IMR-90 (cell line): Measurements from ENCODE around the gene TSPAN3. TPM values are rescaled to one million over a fixed set of nuclear protein-coding genes. Genes with fewer than 3 reads are reported as not detected.

ENCODE experiments used
- ATAC-seq: fragments of 200-7000 bp; cut with Tn5 transposase; 2 replicates; pipeline ENCODE4 v1.9.1; 2020; ENCODE audit warnings: low read depth, mild to moderate bottlenecking, moderate library complexity
- BruUV-seq: library from RNA; stranded (reverse); fragments of 400-500 nt; replicated peaks from 2 replicates; lab custom pipeline; 2021; lab: Mats Ljungman, UMichigan
- CTCF ChIA-PET: fragments of 300-600 bp; formaldehyde crosslinking; extraction: SDS; loops from one replicate; lab custom pipeline; 2021; ENCODE audit warnings: antibody characterized with exemption; lab: Yijun Ruan, JAX
- POLR2A ChIA-PET: fragments of 300-600 bp; sonication (Branson Sonifier 250); formaldehyde crosslinking; loops from one replicate; lab custom pipeline; 2022; ENCODE audit warnings: antibody characterized with exemption; ENCODE audit not compliant: unreplicated experiment; lab: Charles Lee
- DNase-seq: peaks from one replicate; pipeline ENCODE4 v3.0.0; 2013
- H2AFZ ChIP-seq: replicated peaks from 2 replicates; pipeline ENCODE3; 2013; ENCODE audit warnings: low read length, mild to moderate bottlenecking; ENCODE audit not compliant: poor library complexity
- H2AK5ac ChIP-seq: 2 replicates; pipeline ENCODE4 v1.6.1; 2013; ENCODE audit warnings: low read depth, low read length, inconsistent platforms
- H2AK9ac ChIP-seq: replicated peaks from 2 replicates; pipeline ENCODE3; 2013; ENCODE audit warnings: mild to moderate bottlenecking, low read depth, low read length, moderate library complexity; ENCODE audit not compliant: poor library complexity
- H2BK120ac ChIP-seq: 2 replicates; pipeline ENCODE4 v1.6.1; 2013; ENCODE audit warnings: low read depth, low read length, inconsistent platforms
- H2BK15ac ChIP-seq: 3 replicates; pipeline ENCODE4 v1.6.1; 2013; ENCODE audit warnings: low read depth, low read length, inconsistent platforms
- H2BK20ac ChIP-seq: 2 replicates; pipeline ENCODE4 v1.6.1; 2013; ENCODE audit warnings: low read depth, mild to moderate bottlenecking, inconsistent platforms, low read length, moderate library complexity
- H2BK5ac ChIP-seq: 2 replicates; pipeline ENCODE4 v1.6.1; 2013; ENCODE audit warnings: mild to moderate bottlenecking, low read depth, low read length, inconsistent platforms; ENCODE audit not compliant: poor library complexity, severe bottlenecking
- H3K14ac ChIP-seq: replicated peaks from 2 replicates; pipeline ENCODE4 v1.6.1; 2013; ENCODE audit warnings: low read depth, low read length, inconsistent platforms
- H3K18ac ChIP-seq: 2 replicates; pipeline ENCODE4 v1.6.1; 2013; ENCODE audit warnings: low read depth, low read length, control low read depth
- H3K23ac ChIP-seq: 2 replicates; pipeline ENCODE4 v1.6.1; 2013; ENCODE audit warnings: low read depth, low read length, inconsistent platforms
- H3K27ac ChIP-seq: 2 replicates; pipeline ENCODE4 v1.5.1; 2013; ENCODE audit warnings: mild to moderate bottlenecking, control low read depth, low read length; ENCODE audit not compliant: insufficient read depth
- H3K27me3 ChIP-seq: 2 replicates; pipeline ENCODE4 v1.6.1; 2013; ENCODE audit warnings: low read length; ENCODE audit not compliant: control insufficient read depth, insufficient read depth
- H3K36me3 ChIP-seq: 2 replicates; pipeline ENCODE4 v1.6.1; 2013; ENCODE audit warnings: low read length, mixed read lengths; ENCODE audit not compliant: control insufficient read depth, insufficient read depth
- H3K4ac ChIP-seq: 2 replicates; pipeline ENCODE4 v1.6.1; 2013; ENCODE audit warnings: low read depth, low read length, inconsistent platforms
- H3K4me1 ChIP-seq: 2 replicates; pipeline ENCODE4 v1.6.1; 2013; ENCODE audit warnings: low read length, mixed read lengths; ENCODE audit not compliant: control insufficient read depth, insufficient read depth
- H3K4me2 ChIP-seq: 2 replicates; pipeline ENCODE4 v1.6.1; 2013; ENCODE audit warnings: low read depth, mild to moderate bottlenecking, control low read depth, low read length, moderate library complexity
- H3K4me3 ChIP-seq: 2 replicates; pipeline ENCODE4 v1.5.1; 2013; ENCODE audit warnings: low read depth, mild to moderate bottlenecking, control low read depth, low read length, moderate library complexity; ENCODE audit not compliant: insufficient read depth
- H3K56ac ChIP-seq: 2 replicates; pipeline ENCODE4 v1.6.1; 2013; ENCODE audit warnings: low read length, inconsistent platforms; ENCODE audit not compliant: insufficient read depth; ENCODE audit errors: extremely low read depth
- H3K79me1 ChIP-seq, 2 experiments: 2 replicates each; pipeline ENCODE4 v1.6.1; 2013; ENCODE audit warnings: low read length in 2 of 2, inconsistent platforms in 1 of 2, low read depth in 1 of 2
- H3K9ac ChIP-seq: 2 replicates; pipeline ENCODE4 v1.6.1; 2013; ENCODE audit warnings: low read depth, low read length, control low read depth
- H3K9me1 ChIP-seq: 2 replicates; pipeline ENCODE4 v1.6.1; 2013; ENCODE audit warnings: low read length, inconsistent platforms; ENCODE audit not compliant: insufficient read depth
- H3K9me3 ChIP-seq: 2 replicates; pipeline ENCODE4 v1.6.1; 2013; ENCODE audit warnings: low read length; ENCODE audit not compliant: control insufficient read depth, insufficient read depth
- H4K20me1 ChIP-seq: 2 replicates; pipeline ENCODE4 v1.6.1; 2013; ENCODE audit warnings: low read length, inconsistent platforms; ENCODE audit not compliant: insufficient read depth
- H4K5ac ChIP-seq: 2 replicates; pipeline ENCODE4 v1.6.1; 2013; ENCODE audit warnings: mild to moderate bottlenecking, low read depth, low read length, control low read depth
- H4K8ac ChIP-seq, 2 experiments: 2 replicates each; pipeline ENCODE4 v1.6.1; 2013; ENCODE audit warnings: low read depth in 2 of 2, low read length in 2 of 2, control low read depth in 1 of 2, inconsistent platforms in 1 of 2
- H4K91ac ChIP-seq: 2 replicates; pipeline ENCODE4 v1.6.1; 2013; ENCODE audit warnings: low read depth, low read length, inconsistent platforms; ENCODE audit not compliant: insufficient read depth
- ELK1 ChIP-seq: fragments of 150-350 bp; IDR thresholded peaks from 2 replicates; pipeline ENCODE4 v1.6.1; 2016; ENCODE audit warnings: low read depth, mild to moderate bottlenecking, low read length, moderate library complexity, borderline replicate concordance
- NFE2L2 ChIP-seq: fragments of 150-350 bp; IDR thresholded peaks from 2 replicates; pipeline ENCODE4 v1.6.1; 2016; ENCODE audit warnings: low read depth, mild to moderate bottlenecking, low read length
- RCOR1 ChIP-seq: IDR thresholded peaks from 2 replicates; pipeline ENCODE4 v1.6.1; 2012; ENCODE audit warnings: mild to moderate bottlenecking, low read length, improper control_type of control experiment; ENCODE audit not compliant: insufficient replicate concordance
- WGBS, 2 experiments: methylation state at CpG; one replicate each; pipeline versions ENCODE4 v1.1.5 to v1.1.7; 2013; ENCODE audit warnings: missing lambda C conversion rate in 2 of 2; ENCODE audit not compliant: insufficient read length in 1 of 2; ENCODE audit errors: extremely low coverage in 2 of 2; 5-methylcytosine and 5-hydroxymethylcytosine counted together
- dilution Hi-C: fragments of 300-500 bp; cut with HindIII; formaldehyde crosslinking; loops from one replicate; pipeline ENCODE4 v1.14.3; 2018; ENCODE audit warnings: low sequenced_read_pairs; ENCODE audit not compliant: unreplicated experiment
- in situ Hi-C: fragments of 300-500 bp; cut with MboI; formaldehyde crosslinking; loops from 3 replicates; pipeline ENCODE4 v1.14.3; 2019; ENCODE audit warnings: low sequenced_read_pairs, inconsistent platforms, mixed read lengths
- intact Hi-C: fragments of 100-400 bp; cut with micrococcal nuclease; formaldehyde crosslinking; loops from 2 replicates; pipeline ENCODE4 v1.10.0; 2022
- polyA plus RNA-seq, 3 experiments: library from polyadenylated mRNA; depleted of rRNA; stranded (reverse); fragments of >200 nt; gene quantifications; 2 replicates each; pipeline ENCODE4 v1.2.3, GENCODE V29; 2012; ENCODE audit warnings: low replicate concordance in 1 of 3
- total RNA-seq: library from RNA; depleted of rRNA; stranded (reverse); fragments of >200 nt; gene quantifications from 2 replicates; pipeline ENCODE4 v1.2.3, GENCODE V29; 2012

Gene TSPAN3
- total and polyA plus RNA-seq, 2 of the 4 experiments (the other 2 are of a cell fraction): 270 to 295 TPM

- H2BK120ac ChIP-seq: no peak overlapping the region
- H4K8ac ChIP-seq: no peak overlapping the region
- WGBS, 2 experiments: 95% methylated on average over 10 of the region's 20 CpGs; no CpG with 5 or more reads in 1 of the 2 experiments
- no peak overlapping the region for H3K4me3 ChIP-seq
- no peak overlapping the region for H4K91ac ChIP-seq
- H3K4me1 ChIP-seq: no peaks in the 10 kb centered on the region
- H3K14ac ChIP-seq: no peak overlapping the region
- H2AK5ac ChIP-seq: no peak overlapping the region
- in situ Hi-C loops: no loop called here
- dilution Hi-C loops: no loop called here
- no peak overlapping the region for H3K27ac ChIP-seq
- H3K9me3 ChIP-seq: no peaks in the 10 kb centered on the region
- H2BK15ac ChIP-seq: no peak overlapping the region
- no peak overlapping the region for H3K9ac ChIP-seq
- no peak overlapping the region for H3K23ac ChIP-seq
- BruUV-seq: no TSS peak
- no peak overlapping the region for H3K4ac ChIP-seq
- H2AFZ ChIP-seq: no peak overlapping the region
- ChIA-PET CTCF (interaction anchor here (1.5 kb wide), 1 partner anchor 75 kb away, joined by 3 read pairs; no protein-coding TSS in a partner anchor), POLR2A (no interaction called here)
- H4K5ac ChIP-seq: no peak overlapping the region
- no peak overlapping the region for H3K4me2 ChIP-seq
- H3K9me1 ChIP-seq: peaks cover 12% of the 10 kb centered on the region; the same call in 1 of the 2 replicates
- DNase-seq (no peak), ATAC-seq (no peak)
- TF ChIP-seq RCOR1: no peak
- TF ChIP-seq NFE2L2: no peak
- TF ChIP-seq ELK1: no peak
- H3K56ac ChIP-seq: no peak overlapping the region
- no peak overlapping the region for H3K18ac ChIP-seq
- intact Hi-C loops: no loop called here
- no peaks in the 10 kb centered on the region for H4K20me1 ChIP-seq
- H3K79me1 ChIP-seq: peaks cover 13 to 28% of the 10 kb centered on the region in 2 experiments; a peak in 3 of 4 replicates
- H2BK5ac ChIP-seq: no peak overlapping the region
- H2BK20ac ChIP-seq: no peak overlapping the region
- no peak overlapping the region for H2AK9ac ChIP-seq
- H3K27me3 ChIP-seq: no peaks in the 10 kb centered on the region
- H3K36me3 ChIP-seq: peaks cover 33% of the 10 kb centered on the region
These were observed 27.7 kb downstream of the TSPAN3 start for GRCh38 chr15:77042955-77043920.
